ENCODE data around the gene DPH6.

The DPH6 gene

GRCh38 chr15:35325374-35325941 is 220.5 kb downstream of the DPH6 start:
- no peak for DNase-seq

- DNase-seq: no peak
These were observed 222.8 kb downstream of the DPH6 start for GRCh38 chr15:35323141-35323540.

DNA sequence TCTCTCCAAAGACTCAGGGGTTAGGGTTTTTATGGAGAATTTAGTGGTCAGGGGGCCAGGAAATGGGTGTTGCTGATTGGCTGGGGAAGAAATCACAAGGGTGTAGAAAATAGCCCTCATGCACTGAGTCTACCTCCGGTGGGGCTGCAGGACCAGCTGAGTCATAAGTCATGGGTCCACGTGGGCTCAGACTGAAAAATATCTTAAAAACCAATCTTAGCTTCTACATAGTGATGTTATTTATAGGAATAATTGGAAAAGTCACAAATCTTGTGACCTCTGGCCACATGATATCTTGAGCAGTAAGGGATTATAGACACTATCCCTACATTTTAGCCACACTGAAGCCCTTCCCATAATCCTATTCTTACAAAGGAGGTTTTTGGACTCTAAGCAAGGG is 224.0 kb downstream of the DPH6 start:
- DNase-seq: no peak

- peak; percentile 6 for DNase-seq
These were observed 225.1 kb downstream of the DPH6 start for GRCh38 chr15:35320911-35321310.

Data from inflammatory macrophage (primary cell).